ENCODE results near the gene ABHD2. TPM values are rescaled to one million over a fixed set of nuclear protein-coding genes. Genes with fewer than 3 reads are reported as not detected.

The ABHD2 gene
- polyA plus RNA-seq, 3 donors: 30.8 to 67.1 (median 37.3) TPM

GRCh38 chr15:89126009-89126408 is 37.8 kb downstream of the ABHD2 start:
- Mint-ChIP-seq H3K4me3 (no peak overlapping the region), H3K27me3 (ENCODE audit: low read depth in 3 of 3) (no peaks in the 10 kb centered on the region), H3K4me1 (peaks cover 13% of the 10 kb centered on the region), H3K27ac (no peak overlapping the region), H3K36me3 (peaks cover 10 to 60% of the 10 kb centered on the region in 2 donors), H3K9me3 (no peaks in the 10 kb centered on the region)
- H3K4me3 ChIP-seq (replicated peaks in 1 of 3; ENCODE audit: low read depth in 2 of 3, low read length in 3 of 3): no peak overlapping the region
- no peak overlapping the region for H2AFZ ChIP-seq (ENCODE audit: insufficient read depth, low read depth, low read length, poor library complexity, severe bottlenecking)
- 100% methylated on average over 3 of the region's 6 CpGs for WGBS (ENCODE audit: insufficient coverage)
- H4K20me1 ChIP-seq (ENCODE audit: insufficient read depth, low read length): no peaks in the 10 kb centered on the region
- TF ChIP-seq, protein P1, sequence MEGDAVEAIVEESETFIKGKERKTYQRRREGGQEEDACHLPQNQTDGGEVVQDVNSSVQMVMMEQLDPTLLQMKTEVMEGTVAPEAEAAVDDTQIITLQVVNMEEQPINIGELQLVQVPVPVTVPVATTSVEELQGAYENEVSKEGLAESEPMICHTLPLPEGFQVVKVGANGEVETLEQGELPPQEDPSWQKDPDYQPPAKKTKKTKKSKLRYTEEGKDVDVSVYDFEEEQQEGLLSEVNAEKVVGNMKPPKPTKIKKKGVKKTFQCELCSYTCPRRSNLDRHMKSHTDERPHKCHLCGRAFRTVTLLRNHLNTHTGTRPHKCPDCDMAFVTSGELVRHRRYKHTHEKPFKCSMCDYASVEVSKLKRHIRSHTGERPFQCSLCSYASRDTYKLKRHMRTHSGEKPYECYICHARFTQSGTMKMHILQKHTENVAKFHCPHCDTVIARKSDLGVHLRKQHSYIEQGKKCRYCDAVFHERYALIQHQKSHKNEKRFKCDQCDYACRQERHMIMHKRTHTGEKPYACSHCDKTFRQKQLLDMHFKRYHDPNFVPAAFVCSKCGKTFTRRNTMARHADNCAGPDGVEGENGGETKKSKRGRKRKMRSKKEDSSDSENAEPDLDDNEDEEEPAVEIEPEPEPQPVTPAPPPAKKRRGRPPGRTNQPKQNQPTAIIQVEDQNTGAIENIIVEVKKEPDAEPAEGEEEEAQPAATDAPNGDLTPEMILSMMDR (IDR thresholded peaks at IDR 0.05): no peak
- H3K4me2 ChIP-seq (replicated peaks; ENCODE audit: extremely low read depth, low read length, poor library complexity, severe bottlenecking): no peak overlapping the region
- H3K9me3 ChIP-seq (replicated peaks in 1 of 2; ENCODE audit: control insufficient read depth in 1 of 2, insufficient read depth in 1 of 2, low read length in 2 of 2): peaks cover 0 to 4% of the 10 kb centered on the region in 2 donors
- H3K27me3 ChIP-seq (ENCODE audit: control insufficient read depth in 2 of 2, insufficient read depth in 2 of 2, low read length in 2 of 2): no peaks in the 10 kb centered on the region
- intact Hi-C loops (cut with micrococcal nuclease): loop anchor here (5.0 kb wide), 2 partner anchors 34 to 41 kb away; no protein-coding TSS in a partner anchor
- DNase-seq: no peak
- H3K36me3 ChIP-seq (replicated peaks in 1 of 2; ENCODE audit: control insufficient read depth in 1 of 2, insufficient read depth in 2 of 2, low read length in 2 of 2): peaks cover 36 to 60% of the 10 kb centered on the region in 2 donors
- no peak overlapping the region for H3K27ac ChIP-seq (ENCODE audit: low read depth in 1 of 2, low read length in 2 of 2)
- H3K9ac ChIP-seq (ENCODE audit: insufficient read depth, low read length, poor library complexity, severe bottlenecking): no peak overlapping the region
- peaks cover 53% of the 10 kb centered on the region for H3K79me2 ChIP-seq (ENCODE audit: insufficient read depth, low read length)
- peaks cover 30 to 31% of the 10 kb centered on the region in 2 donors for H3K4me1 ChIP-seq (ENCODE audit: control insufficient read depth in 1 of 2, insufficient read depth in 2 of 2, low read length in 2 of 2)

GRCh38 chr15:89127054-89127702 is 38.9 kb downstream of the ABHD2 start:
- H3K4me1 ChIP-seq (ENCODE audit: control insufficient read depth in 1 of 2, insufficient read depth in 2 of 2, low read length in 2 of 2): peaks cover 42 to 43% of the 10 kb centered on the region in 2 donors
- TF ChIP-seq, protein P1 (IDR thresholded peaks at IDR 0.05): no peak
- Mint-ChIP-seq H3K36me3 (peaks cover 15 to 54% of the 10 kb centered on the region in 2 donors), H3K9me3 (no peaks in the 10 kb centered on the region), H3K27me3 (ENCODE audit: low read depth in 3 of 3) (peaks cover 0 to 1% (median 0%) of the 10 kb centered on the region in 3 donors), H3K4me3 (no peak overlapping the region), H3K27ac (no peak overlapping the region), H3K4me1 (peaks cover 25% of the 10 kb centered on the region)
- no peak for DNase-seq
- H3K9ac ChIP-seq (ENCODE audit: insufficient read depth, low read length, poor library complexity, severe bottlenecking): no peak overlapping the region
- H3K36me3 ChIP-seq (replicated peaks in 1 of 2; ENCODE audit: control insufficient read depth in 1 of 2, insufficient read depth in 2 of 2, low read length in 2 of 2): peaks cover 26 to 48% of the 10 kb centered on the region in 2 donors
- 100% methylated on average over 2 of the region's 3 CpGs for WGBS (ENCODE audit: insufficient coverage)
- H3K27ac ChIP-seq (ENCODE audit: low read depth in 1 of 2, low read length in 2 of 2): no peak overlapping the region
- H3K79me2 ChIP-seq (ENCODE audit: insufficient read depth, low read length): peaks cover 62% of the 10 kb centered on the region
- H3K27me3 ChIP-seq (ENCODE audit: control insufficient read depth in 2 of 2, insufficient read depth in 2 of 2, low read length in 2 of 2): no peaks in the 10 kb centered on the region
- H3K9me3 ChIP-seq (replicated peaks in 1 of 2; ENCODE audit: control insufficient read depth in 1 of 2, insufficient read depth in 1 of 2, low read length in 2 of 2): peaks cover 0 to 4% of the 10 kb centered on the region in 2 donors
- no peak overlapping the region for H3K4me3 ChIP-seq (replicated peaks in 1 of 3; ENCODE audit: low read depth in 2 of 3, low read length in 3 of 3)
- intact Hi-C loops (cut with micrococcal nuclease): loop anchor here (5.0 kb wide), 2 partner anchors 35 to 40 kb away; no protein-coding TSS in a partner anchor
- no peak overlapping the region for H2AFZ ChIP-seq (ENCODE audit: insufficient read depth, low read depth, low read length, poor library complexity, severe bottlenecking)
- no peaks in the 10 kb centered on the region for H4K20me1 ChIP-seq (ENCODE audit: insufficient read depth, low read length)
- H3K4me2 ChIP-seq (replicated peaks; ENCODE audit: extremely low read depth, low read length, poor library complexity, severe bottlenecking): no peak overlapping the region
